ENCODE results near the gene PRPF19. TPM values are rescaled to one million over a fixed set of nuclear protein-coding genes. Genes with fewer than 3 reads are reported as not detected.

The PRPF19 gene
- total RNA-seq, 3 donors from 2014 or later = 61.1 to 74.1 (median 64.6) TPM

GRCh38 chr11:60873533-60873932, 32.9 kb downstream of the PRPF19 start:
- no peak for ATAC-seq
- H3K4me3 ChIP-seq = no peak overlapping the region
- H3K9me3 ChIP-seq = no peaks in the 10 kb centered on the region
- peak in 1 of 3 donors; percentile 39 for DNase-seq
- no peak for TF ChIP-seq CTCF (IDR thresholded peaks at IDR 0.05)
- no peaks in the 10 kb centered on the region for H3K36me3 ChIP-seq (ENCODE audit: low read depth)
- no peaks in the 10 kb centered on the region for H3K4me1 ChIP-seq (ENCODE audit: low read depth)
- intact Hi-C loops (cut with DNase I, micrococcal nuclease) = no loop called here

GRCh38 chr11:60872961-60873524, 33.3 kb downstream of the PRPF19 start:
- ATAC-seq = peak; percentile 23

DNA sequence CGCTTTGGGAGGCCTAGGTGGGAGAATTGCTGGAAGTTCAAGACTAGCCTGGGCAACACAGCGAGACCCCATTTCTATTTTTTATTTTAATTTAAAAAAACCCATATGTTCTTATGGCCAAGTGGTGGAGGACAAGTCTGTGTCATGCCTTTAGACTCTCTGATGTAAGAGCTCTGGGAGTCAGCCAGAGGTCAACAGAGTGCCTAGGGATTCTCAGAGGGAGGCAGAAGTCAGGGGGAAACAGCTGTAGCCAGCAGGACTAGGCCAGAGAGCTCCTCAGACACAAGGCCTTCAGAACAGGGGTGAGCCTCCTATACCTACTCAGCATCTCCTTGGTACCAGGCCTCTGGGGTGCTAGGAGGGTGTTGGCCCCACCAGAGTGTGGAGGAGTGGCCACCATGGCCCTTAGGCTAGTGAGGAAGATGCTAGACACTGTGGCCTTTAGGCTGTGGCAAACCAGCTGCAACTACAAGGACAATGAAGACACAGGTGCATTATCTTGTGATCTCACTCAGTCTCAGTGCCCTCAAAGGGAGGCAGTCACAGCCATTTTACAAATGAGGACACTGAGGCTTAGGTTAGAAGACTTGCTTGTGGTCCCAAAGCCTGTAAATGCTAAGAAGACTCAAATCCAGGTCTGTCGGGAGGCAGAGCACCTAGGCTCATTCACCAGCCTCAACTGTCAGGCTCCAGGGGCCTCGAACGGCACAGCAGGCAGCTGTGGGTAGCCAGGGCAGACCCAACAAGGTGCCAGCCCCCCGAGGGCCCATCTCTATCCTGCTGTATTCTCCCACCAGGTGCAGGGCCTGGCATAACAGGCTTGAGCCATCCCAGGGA, 34.0 kb downstream of the PRPF19 start:
- no peak for TF ChIP-seq CTCF (IDR thresholded peaks at IDR 0.05)
- Histone ChIP-seq H3K4me1 (ENCODE audit: low read depth) (no peaks in the 10 kb centered on the region), H3K4me3 (no peak overlapping the region), H3K36me3 (ENCODE audit: low read depth) (no peaks in the 10 kb centered on the region), H3K9me3 (no peaks in the 10 kb centered on the region)
- intact Hi-C loops (cut with DNase I, micrococcal nuclease) = no loop called here
- ATAC-seq (peak; percentile 28), DNase-seq (peak in 2 of 3 donors; percentile 32 to 55)

More at GRCh38 chr11:60872961-60873524, 33.3 kb downstream of the PRPF19 start:
- peak in 1 of 3 donors; percentile 49 for DNase-seq
- Histone ChIP-seq H3K4me1 (ENCODE audit: low read depth) (no peaks in the 10 kb centered on the region), H3K36me3 (ENCODE audit: low read depth) (no peaks in the 10 kb centered on the region), H3K9me3 (no peaks in the 10 kb centered on the region), H3K4me3 (no peak overlapping the region)
- intact Hi-C loops (cut with DNase I, micrococcal nuclease) = no loop called here
- no peak for TF ChIP-seq CTCF (IDR thresholded peaks at IDR 0.05)

DNA sequence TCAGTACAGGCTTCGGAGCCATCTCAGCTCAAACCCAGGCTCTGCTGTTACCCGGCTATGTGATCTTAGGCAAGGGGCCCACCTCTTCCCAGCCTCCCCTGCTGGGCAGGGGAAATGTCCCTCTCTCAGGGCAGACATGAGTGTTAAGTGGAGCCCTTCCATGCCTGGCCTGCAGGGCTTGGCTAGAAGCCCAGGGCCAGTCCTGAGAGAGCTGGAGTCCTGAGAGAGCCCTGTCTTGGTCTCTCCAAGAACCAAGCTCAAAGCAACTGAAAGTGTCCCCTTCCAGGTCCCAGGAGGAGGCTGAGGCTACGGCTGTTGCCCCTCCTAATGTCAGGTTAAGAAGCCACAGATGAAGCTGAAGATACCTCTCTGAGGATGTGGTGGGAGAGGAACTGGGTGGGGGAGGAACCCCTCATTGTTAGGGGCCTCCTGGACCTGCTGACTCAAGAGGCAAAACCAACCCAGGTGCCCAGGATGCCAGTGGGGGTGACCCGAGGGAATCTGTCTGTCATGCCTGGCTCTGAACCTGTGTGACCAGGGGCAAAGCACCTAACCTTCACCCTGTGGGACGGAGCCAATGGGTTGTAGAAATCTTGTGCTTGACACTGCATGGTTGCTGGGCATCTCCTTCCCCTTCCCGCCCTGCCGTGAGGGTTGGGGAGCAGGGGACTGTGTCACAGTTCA, 34.9 kb downstream of the PRPF19 start:
- no peak for ATAC-seq

More for the DNA sequence above, 34.9 kb downstream of the PRPF19 start:
- H3K4me3 ChIP-seq = no peak overlapping the region
- intact Hi-C loops (cut with DNase I, micrococcal nuclease) = no loop called here
- no peaks in the 10 kb centered on the region for H3K9me3 ChIP-seq
- TF ChIP-seq CTCF (IDR thresholded peaks at IDR 0.05) = no peak
- H3K4me1 ChIP-seq (ENCODE audit: low read depth) = no peaks in the 10 kb centered on the region
- no peaks in the 10 kb centered on the region for H3K36me3 ChIP-seq (ENCODE audit: low read depth)
- DNase-seq = peak in 1 of 3 donors; percentile 42
